Neural cell (in vitro differentiated cells): ENCODE results near the gene RNF187. TPM values are rescaled to one million over a fixed set of nuclear protein-coding genes. Genes with fewer than 3 reads are reported as not detected.

Source experiments
- H2AFZ ChIP-seq: fragments of 200-600, 300-800 bp; sonication (generic), shearing (Covaris generic); 2 replicates; pipeline ENCODE4 v1.6.0; 2014; ENCODE audit warnings: low read depth, mild to moderate bottlenecking, antibody characterized with exemption, low read length, moderate library complexity
- H3F3A ChIP-seq: fragments of 200-600 bp; shearing (Covaris generic); 2 replicates; pipeline ENCODE4 v1.6.1; 2016; ENCODE audit warnings: mild to moderate bottlenecking, moderate library complexity, mixed read lengths, antibody characterized with exemption, low read length; ENCODE audit not compliant: insufficient read depth, poor library complexity, severe bottlenecking
- H3K27ac ChIP-seq: fragments of 200-600, 300-800 bp; sonication (generic), shearing (Covaris generic); 2 replicates; pipeline ENCODE4 v1.5.1; 2014; ENCODE audit warnings: mild to moderate bottlenecking, low read length, moderate library complexity
- H3K27me3 ChIP-seq: fragments of 300-800, 200-600 bp; sonication (generic), shearing (Covaris generic); 2 replicates; pipeline ENCODE4 v1.6.0; 2014; ENCODE audit warnings: mild to moderate bottlenecking, low read depth, low read length, moderate library complexity; ENCODE audit not compliant: insufficient read depth
- H3K36me3 ChIP-seq: fragments of 300-800, 200-600 bp; sonication (generic), shearing (Covaris generic); 2 replicates; pipeline ENCODE4 v1.5.1; 2014; ENCODE audit warnings: mild to moderate bottlenecking, antibody characterized with exemption, low read length, moderate library complexity; ENCODE audit not compliant: insufficient read depth
- H3K4me2 ChIP-seq: fragments of 300-800, 200-600 bp; sonication (generic), shearing (Covaris generic); 2 replicates; pipeline ENCODE4 v1.6.0; 2014; ENCODE audit warnings: mild to moderate bottlenecking, low read length
- H3K4me3 ChIP-seq: fragments of 300-800, 200-600 bp; sonication (generic), shearing (Covaris generic); 2 replicates; pipeline ENCODE4 v1.5.1; 2014; ENCODE audit warnings: mild to moderate bottlenecking, low read length, moderate library complexity
- H3K79me2 ChIP-seq: fragments of 200-600 bp; shearing (Covaris generic); replicated peaks from 2 replicates; pipeline ENCODE4 v1.6.0; 2014; ENCODE audit warnings: mild to moderate bottlenecking, low read length, moderate library complexity; ENCODE audit not compliant: insufficient read depth
- H3K9ac ChIP-seq: fragments of 300-800, 200-600 bp; sonication (generic), shearing (Covaris generic); 2 replicates; pipeline ENCODE4 v1.6.1; 2016; ENCODE audit warnings: mild to moderate bottlenecking, low read length, mixed read lengths
- H3K9me2 ChIP-seq: fragments of 200-600 bp; shearing (Covaris generic); 2 replicates; pipeline ENCODE4 v1.6.1; 2016; ENCODE audit warnings: mild to moderate bottlenecking, low read length, mixed read lengths; ENCODE audit not compliant: insufficient read depth
- H3K9me3 ChIP-seq: fragments of 200-600, 300-800 bp; sonication (generic), shearing (Covaris generic); 2 replicates; pipeline ENCODE4 v1.6.1; 2016; ENCODE audit warnings: mild to moderate bottlenecking, mixed run types, low read length, moderate library complexity, mixed read lengths
- H4K20me1 ChIP-seq: fragments of 200-600 bp; shearing (Covaris generic); 2 replicates; pipeline ENCODE4 v1.6.1; 2016; ENCODE audit warnings: mild to moderate bottlenecking, mixed run types; ENCODE audit not compliant: insufficient read depth
- CTCF ChIP-seq: fragments of 450-650 bp; IDR thresholded peaks from 2 replicates; pipeline ENCODE4 v1.5.1; 2014; ENCODE audit warnings: antibody characterized with exemption, mild to moderate bottlenecking, moderate library complexity; ENCODE audit not compliant: poor library complexity, severe bottlenecking
- EP300 ChIP-seq: fragments of 450-650 bp; conservative IDR thresholded peaks from 2 replicates; pipeline ENCODE4 v1.6.1; 2014; ENCODE audit warnings: antibody characterized with exemption, mild to moderate bottlenecking, moderate library complexity; ENCODE audit not compliant: poor library complexity, severe bottlenecking
- EZH2 ChIP-seq: fragments of 200-600, 300-800 bp; shearing (Covaris generic), sonication (generic); IDR thresholded peaks from 2 replicates; pipeline ENCODE4 v1.6.1; 2014; ENCODE audit warnings: antibody characterized with exemption, low read length, borderline replicate concordance, mild to moderate bottlenecking; ENCODE audit not compliant: insufficient read depth, poor library complexity, severe bottlenecking
- MXI1 ChIP-seq: fragments of 450-650 bp; conservative IDR thresholded peaks from 2 replicates; pipeline ENCODE4 v1.6.1; 2014; ENCODE audit warnings: antibody characterized with exemption, mild to moderate bottlenecking; ENCODE audit not compliant: poor library complexity, severe bottlenecking
- POLR2AphosphoS5 ChIP-seq: IDR thresholded peaks from 2 replicates; pipeline ENCODE4 v1.6.1; 2012
- RAD21 ChIP-seq: fragments of 450-650 bp; conservative IDR thresholded peaks from 2 replicates; pipeline ENCODE4 v1.6.1; 2014; ENCODE audit warnings: antibody characterized with exemption, mild to moderate bottlenecking, moderate library complexity
- REST ChIP-seq: IDR thresholded peaks from 2 replicates; pipeline ENCODE4 v1.6.1; 2012; ENCODE audit warnings: borderline replicate concordance
- SMC3 ChIP-seq: fragments of 450-650 bp; conservative IDR thresholded peaks from 2 replicates; pipeline ENCODE4 v1.6.1; 2014; ENCODE audit warnings: antibody characterized with exemption, mild to moderate bottlenecking, moderate library complexity; ENCODE audit not compliant: poor library complexity
- TAF1 ChIP-seq: IDR thresholded peaks from 2 replicates; pipeline ENCODE4 v1.6.1; 2012; ENCODE audit warnings: low read depth
- polyA plus RNA-seq: library from polyadenylated mRNA; depleted of rRNA; stranded (reverse); fragments of >200 nt; gene quantifications from 2 replicates; pipeline ENCODE4 v1.2.3, GENCODE V29; 2014

Gene RNF187
- polyA plus RNA-seq, 1 donor from 2014 or later, result 73.6 TPM

GRCh38 chr1:228542981-228543380 lies 55.8 kb downstream of the RNF187 start:
- no peaks in the 10 kb centered on the region for H3K9me2 ChIP-seq
- H3K4me2 ChIP-seq, result no peak overlapping the region
- no peaks in the 10 kb centered on the region for H3K27me3 ChIP-seq
- no peak overlapping the region for H3K27ac ChIP-seq
- H2AFZ ChIP-seq, result no peak overlapping the region
- H3K36me3 ChIP-seq, result no peaks in the 10 kb centered on the region
- TF ChIP-seq EP300 (no peak), RAD21 (no peak), CTCF (no peak)
- no peaks in the 10 kb centered on the region for H3F3A ChIP-seq
- H3K4me3 ChIP-seq, result no peak overlapping the region
- H3K79me2 ChIP-seq, result no peaks in the 10 kb centered on the region
- no peaks in the 10 kb centered on the region for H3K9me3 ChIP-seq
- H4K20me1 ChIP-seq, result no peaks in the 10 kb centered on the region
- no peak overlapping the region for H3K9ac ChIP-seq

GRCh38 chr1:228543396-228543795 lies 56.2 kb downstream of the RNF187 start:
- H3F3A ChIP-seq, result no peaks in the 10 kb centered on the region
- no peaks in the 10 kb centered on the region for H3K27me3 ChIP-seq
- TF ChIP-seq MXI1 (no peak), REST (no peak), SMC3 (no peak), CTCF (no peak), TAF1 (no peak), RAD21 (no peak), EP300 (no peak), EZH2 (no peak), POLR2AphosphoS5 (no peak)
- H3K9me3 ChIP-seq, result no peaks in the 10 kb centered on the region
- H3K4me2 ChIP-seq, result no peak overlapping the region
- H2AFZ ChIP-seq, result no peak overlapping the region
- no peak overlapping the region for H3K4me3 ChIP-seq
- H3K9ac ChIP-seq, result no peak overlapping the region
- no peaks in the 10 kb centered on the region for H3K79me2 ChIP-seq
- no peaks in the 10 kb centered on the region for H3K9me2 ChIP-seq
- no peaks in the 10 kb centered on the region for H4K20me1 ChIP-seq
- no peaks in the 10 kb centered on the region for H3K36me3 ChIP-seq
- H3K27ac ChIP-seq, result no peak overlapping the region
